ENCODE measurements around the gene DNAI2.
"Not testable (repeated sequence)": the region's sequence is repeated elsewhere in the genome, so short reads cannot be mapped to it uniquely, and the experiment has no call there.

Gene DNAI2

DNA sequence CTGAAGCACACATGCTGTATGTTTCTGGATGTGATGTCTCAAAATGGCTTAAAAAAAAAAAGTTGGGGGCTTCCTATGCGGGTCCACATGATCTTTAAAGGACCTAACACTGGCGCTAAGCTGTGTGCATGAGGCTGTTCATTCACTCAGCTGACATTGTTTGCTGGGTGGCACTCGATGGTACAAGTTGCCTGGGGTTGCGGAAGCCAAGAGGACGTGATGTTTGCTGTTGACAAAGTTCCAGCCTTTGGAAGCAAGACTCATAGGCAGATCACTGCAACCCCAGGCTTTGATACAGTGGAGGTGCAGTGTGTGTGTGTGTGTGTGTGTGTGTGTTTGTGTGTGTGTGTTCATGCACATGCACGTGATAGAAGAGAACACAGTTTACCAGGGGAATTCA lies 29.5 kb upstream of the DNAI2 start:
- no peak for DNase-seq (ENCODE audit: low read depth in 1 of 2, low spot score in 1 of 2)

DNA sequence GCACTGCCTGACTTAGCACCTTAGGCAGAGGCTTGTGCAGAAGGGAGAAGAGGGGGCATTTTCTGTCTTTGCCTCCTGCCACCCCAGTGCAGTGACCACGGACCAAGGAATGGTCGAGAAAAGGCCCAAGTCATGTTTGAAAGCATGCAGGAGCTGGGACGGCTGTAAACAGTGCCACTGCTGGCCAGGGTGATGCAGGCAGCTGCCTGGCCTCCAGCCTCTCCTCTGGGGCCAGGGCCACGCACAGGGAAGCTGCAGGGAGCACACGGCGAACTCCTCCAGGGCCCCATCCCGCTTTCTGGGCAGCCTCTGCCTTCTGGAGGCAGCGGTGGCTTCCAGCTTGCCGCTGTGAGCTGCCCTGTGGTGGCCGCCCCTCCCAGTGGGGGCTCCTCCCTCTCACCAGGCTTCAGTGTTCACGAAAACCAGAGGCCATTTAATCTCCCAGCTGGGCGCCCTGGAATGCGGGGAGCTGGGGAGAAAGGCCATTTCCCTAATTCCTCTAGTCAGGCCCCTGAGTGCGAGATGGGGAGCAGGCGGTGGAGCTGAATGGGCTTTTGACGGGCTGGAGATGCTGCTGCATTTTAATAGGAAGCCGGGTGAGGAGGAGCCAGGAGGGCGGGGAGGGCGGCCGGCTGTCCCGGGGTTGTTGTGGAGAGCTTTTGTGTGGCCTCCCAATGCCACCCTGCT lies 28.7 kb upstream of the DNAI2 start:
- DNase-seq (ENCODE audit: low read depth in 1 of 2, low spot score in 1 of 2), result no peak

DNA sequence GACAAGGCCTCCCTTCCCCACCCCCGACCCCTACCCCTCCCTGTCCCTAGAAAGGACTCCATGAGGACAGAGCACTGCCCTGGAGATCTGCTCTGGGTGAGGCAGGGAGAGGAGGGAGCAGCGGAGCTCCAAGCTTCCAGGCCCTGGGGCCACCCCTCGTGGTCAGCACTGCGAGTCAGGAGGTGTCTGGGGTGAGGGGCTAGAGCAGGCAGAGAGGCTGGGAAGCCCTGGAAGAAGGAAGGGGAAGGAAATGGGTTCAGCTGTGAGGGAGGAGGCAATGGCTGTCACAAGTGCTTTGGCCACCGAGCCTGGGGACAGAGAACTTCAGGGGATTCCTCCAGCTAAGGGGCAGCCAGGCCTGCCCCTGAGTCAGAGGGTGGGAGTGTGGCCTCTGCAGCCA lies 28.2 kb upstream of the DNAI2 start:
- DNase-seq (ENCODE audit: low read depth in 1 of 2, low spot score in 1 of 2), result no peak

DNA sequence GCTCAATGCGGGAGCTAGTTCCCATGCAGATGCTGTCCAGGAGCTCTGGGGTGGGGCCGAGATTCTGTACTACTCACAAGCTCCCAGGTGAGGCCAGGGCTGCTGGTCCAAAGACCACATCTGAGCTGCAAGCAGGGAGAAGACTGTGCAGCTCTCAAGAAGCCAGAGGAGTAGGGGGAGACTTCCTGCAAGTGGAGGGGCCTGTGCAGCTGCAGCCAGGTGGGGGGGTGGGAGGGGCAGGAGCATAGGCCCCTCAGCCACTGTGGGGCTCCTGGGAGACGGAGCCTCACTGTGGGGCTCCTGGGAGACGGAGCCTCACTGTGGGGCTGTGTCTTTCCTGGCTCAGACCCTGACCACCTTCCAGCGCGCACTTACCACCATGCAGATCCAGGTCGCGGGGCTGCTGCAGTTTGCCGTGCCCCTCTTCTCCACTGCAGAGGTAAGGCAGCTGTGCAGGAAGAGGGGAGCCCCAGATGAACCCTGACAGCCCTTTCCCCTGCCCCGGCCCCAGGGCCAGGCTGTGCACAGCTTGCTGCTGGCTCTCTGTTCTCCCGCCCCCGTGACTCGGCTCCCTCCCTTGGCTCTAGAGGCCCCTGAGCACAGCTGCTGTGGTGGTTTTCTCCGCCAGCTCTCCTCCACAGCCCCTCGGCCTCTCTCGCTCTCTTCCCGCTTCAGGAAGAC lies 24.3 kb upstream of the DNAI2 start:
- DNase-seq (ENCODE audit: low read depth in 1 of 2, low spot score in 1 of 2), result no peak

DNA sequence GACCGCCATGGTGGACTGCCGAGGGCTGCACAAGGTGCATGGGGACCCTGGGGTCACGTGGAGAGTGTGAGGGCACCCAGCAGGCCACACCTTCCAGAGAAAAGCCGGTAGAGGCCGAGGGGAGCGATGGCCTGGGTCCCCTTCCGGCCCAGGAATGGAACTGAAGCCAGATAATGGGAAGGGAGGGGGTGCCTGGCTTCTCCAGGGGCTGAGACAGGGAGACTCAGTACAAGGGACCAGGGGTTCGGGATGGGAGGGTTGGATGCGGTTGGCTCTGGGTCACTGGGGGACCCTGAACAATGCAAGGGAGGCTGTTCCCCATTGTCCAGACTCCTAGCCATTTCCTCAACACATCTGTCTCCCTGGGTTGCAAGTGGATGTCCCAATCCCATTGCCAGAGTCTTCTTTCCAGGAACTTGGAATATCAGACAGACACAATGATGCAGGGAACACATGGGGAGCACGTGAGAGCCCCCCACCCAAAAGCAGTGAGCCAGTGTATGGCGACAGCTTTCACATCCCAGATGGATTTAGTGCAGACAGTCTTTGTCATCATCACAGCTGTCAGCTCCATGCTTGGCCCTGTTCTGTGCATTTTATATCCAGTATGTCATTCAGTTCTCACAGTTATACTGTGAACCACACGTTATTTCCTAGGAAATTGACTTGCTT lies 23.6 kb upstream of the DNAI2 start:
- no peak for DNase-seq (ENCODE audit: low read depth in 1 of 2, low spot score in 1 of 2)

DNA sequence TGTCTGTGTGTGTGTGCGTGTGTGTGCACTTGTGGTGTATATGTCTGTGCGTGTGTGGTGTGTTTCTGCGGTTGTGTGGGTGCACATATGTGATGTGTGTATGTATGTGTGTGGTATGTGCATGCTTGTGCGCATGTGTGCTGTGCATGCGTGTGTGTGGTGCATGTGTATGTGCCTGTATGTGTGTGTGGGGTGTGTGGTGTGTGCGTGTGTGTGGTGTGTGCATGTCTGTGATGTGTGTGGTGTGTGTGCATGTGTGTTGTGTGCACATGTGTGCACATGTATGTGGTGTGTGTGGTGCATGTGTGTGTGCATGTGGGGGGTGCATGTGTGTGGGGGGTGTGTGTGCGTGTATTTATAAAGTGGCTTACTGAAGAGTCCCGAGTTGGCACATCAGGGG lies 23.0 kb upstream of the DNAI2 start:
- no peak for DNase-seq (ENCODE audit: low read depth in 1 of 2, low spot score in 1 of 2)

DNA sequence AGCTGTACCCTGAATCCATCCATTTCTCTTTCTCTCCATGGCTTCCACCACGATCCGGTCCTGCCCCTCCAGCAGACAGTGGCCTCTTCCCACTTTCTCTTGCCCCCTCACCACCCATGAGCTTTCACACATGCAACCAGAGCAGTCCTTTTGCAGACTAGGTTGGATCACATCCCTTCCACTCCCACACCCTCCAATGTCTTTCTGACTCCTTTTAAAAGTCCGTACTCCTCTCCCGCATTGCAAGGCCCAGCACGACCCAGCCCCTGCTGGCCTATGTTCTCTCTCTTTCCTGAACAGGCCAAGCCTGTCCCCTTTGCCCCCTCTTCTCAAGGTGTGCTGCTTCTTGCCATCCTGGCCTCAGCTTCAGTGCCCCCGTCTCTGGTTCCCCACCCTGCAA lies 22.5 kb upstream of the DNAI2 start:
- no peak for DNase-seq (ENCODE audit: low read depth in 1 of 2, low spot score in 1 of 2)

DNA sequence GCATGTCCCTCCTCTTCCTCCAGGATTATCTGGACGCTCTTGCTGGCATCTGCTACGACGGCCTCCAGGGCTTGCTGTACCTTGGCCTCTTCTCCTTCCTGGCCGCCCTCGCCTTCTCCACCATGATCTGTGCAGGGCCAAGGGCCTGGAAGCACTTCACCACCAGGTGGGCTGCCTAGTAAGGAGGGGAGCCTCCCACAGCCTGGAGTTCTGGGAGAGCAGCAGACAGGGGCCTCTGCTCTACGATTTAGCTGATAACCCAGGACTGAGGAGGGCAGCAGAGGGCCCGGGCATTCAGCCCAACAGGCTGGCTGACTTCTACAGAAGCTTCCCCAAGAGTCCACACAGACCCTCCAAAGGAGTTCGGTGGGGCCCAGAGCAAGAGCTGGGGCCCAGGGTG lies 21.8 kb upstream of the DNAI2 start:
- no peak for DNase-seq (ENCODE audit: low read depth in 1 of 2, low spot score in 1 of 2)

DNA sequence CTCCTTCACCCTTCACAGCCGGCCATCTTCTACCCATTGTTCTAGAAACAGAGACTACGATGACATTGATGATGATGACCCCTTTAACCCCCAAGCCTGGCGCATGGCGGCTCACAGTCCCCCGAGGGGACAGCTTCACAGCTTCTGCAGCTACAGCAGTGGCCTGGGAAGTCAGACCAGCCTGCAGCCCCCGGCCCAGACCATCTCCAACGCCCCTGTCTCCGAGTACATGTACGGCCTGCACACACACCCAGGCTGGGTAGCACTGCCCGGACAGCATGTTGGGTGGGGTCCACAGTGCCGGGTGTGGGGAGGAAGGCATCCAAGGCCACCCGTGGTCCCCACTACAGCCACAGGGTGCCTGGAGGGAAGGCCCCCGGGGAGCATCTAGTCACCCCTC lies 21.0 kb upstream of the DNAI2 start:
- no peak for DNase-seq (ENCODE audit: low read depth in 1 of 2, low spot score in 1 of 2)

DNA sequence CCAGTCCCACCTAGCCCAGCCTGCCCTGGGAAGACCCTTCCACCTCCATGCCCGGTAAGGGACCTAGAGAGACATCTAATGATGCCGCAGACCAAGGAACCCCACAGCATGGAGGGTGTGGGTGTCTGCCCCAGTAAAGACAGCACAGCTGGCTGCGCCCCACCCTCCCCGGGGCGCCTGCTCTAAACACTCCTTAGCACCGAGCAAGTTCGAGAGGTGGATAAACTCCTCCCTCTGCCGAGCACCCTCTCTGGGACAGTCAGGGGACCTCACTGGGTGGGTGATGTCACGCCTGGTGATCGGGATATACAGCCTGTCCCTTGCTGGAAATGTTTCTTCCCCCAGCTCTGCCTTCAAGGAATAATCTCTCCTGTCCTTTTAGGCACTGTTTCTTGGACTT lies 16.7 kb upstream of the DNAI2 start:
- DNase-seq (ENCODE audit: low read depth in 1 of 2, low spot score in 1 of 2), result no peak

DNA sequence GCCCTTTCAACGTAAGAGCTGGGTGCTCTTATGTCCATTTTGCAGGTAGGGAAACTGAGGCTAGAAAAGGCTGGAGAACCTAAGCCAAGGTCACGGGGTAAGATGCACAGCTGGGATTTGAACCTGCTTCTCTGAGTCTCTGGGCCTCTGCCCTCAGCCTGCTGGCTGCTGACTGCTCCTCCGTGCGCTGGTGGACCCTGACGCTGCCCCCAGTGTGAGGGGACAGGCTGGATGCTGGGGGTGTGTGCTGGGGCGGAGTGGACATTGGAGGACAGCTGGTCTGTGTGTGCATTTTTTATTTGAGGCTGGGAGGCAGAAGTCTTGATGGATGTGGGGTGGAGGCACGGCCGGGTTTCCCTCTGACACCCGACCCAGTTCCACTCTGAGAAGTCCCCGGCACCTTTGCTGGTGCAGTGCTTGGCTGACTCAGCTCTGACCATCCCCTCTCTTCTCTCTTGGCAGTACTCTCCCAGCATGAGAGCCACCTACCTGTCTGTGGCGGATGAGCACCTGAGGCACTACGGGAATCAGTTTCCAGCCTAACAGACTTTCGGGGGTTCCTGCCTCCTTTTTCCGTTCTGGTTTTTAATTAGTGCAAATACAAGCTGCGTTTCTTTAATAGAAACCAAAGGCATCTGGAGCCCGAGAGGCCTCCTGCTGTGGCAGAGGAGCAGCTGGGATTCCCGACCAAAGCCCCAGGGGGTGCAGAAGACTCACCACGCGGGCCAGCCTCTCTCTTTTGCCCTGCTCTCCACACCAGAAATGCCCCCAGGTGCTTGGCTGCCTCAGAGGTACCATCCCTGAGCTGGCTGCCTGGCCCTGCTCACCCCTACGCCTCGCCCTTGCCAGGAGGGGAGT lies 14.1 kb upstream of the DNAI2 start:
- DNase-seq (ENCODE audit: low read depth in 1 of 2, low spot score in 1 of 2), result no peak

DNA sequence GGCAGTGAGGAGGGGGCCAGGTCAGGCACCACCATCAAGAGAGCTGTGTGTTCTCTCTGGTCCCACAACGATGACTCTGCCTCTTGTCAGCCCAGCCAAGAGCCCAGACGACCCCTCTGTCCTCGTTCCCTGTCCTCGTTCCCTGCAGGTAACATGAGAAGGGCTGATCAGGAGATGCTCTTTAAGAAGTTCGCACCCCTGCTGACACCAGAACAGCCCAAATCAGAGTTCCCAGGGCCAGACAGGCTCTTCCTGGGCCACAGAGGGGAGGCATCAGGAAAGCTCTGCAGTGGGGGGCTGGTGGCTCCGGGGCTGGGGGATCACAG lies 13.5 kb upstream of the DNAI2 start:
- DNase-seq (ENCODE audit: low read depth in 1 of 2, low spot score in 1 of 2), result no peak

DNA sequence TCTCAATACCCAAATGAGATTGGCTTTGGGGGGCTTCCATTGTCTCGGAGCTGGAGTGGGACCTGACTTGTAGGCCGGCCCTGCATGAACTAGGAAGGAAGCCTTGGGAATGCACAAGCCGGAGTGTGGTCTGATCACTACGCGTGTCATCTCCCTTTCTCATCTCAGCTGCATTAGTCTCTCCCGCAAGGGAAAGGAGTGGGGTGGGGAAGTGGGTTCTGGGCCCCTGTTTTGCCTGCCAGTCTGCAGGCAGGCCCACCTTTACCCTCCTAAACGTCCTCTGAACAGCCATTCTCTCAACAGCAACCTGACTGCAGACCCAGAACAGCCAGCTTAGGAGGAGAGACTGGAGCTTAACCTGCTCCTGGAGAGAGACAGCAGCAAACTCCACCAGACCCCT lies 11.4 kb upstream of the DNAI2 start:
- DNase-seq (ENCODE audit: low read depth in 1 of 2, low spot score in 1 of 2), result no peak

DNA sequence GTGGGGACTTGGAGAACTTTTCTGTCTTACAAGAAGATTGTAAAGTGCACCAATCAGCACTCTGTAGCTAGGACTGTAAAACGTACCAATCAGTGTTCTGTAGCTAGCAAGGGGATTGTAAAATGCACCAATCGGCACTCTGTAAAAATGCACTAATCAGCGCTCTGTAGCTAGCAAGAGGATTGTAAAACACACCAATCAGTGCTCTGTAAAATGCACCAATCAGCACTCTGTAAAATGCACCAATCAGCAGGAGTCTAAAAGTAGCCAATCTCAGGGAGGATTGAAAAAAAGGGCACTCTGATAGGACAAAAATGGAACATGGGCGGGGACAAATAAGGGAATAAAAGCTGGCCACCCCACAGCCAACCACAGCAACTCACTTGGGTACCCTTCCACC lies 7.0 kb upstream of the DNAI2 start:
- not testable (repeated sequence) for DNase-seq (ENCODE audit: low read depth in 1 of 2, low spot score in 1 of 2)

DNA sequence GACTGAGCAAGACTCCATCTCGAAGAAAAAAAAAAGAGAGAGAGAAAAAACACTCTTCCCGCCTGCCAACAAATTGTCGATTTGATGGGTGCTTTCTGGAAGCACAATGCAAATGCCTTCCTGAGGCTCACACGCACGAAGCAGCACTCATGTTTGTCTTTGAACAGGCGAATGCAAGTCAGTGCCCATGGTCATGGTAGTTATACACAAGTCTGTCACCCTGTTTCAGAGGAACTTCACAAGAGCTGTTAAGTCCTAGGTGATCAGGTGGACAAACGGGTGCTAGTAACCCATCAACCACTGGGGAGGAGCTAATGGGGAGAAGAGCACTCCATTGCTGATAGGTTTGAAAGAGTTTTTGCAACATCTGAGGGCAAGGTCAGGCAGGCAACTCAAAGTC lies 6.5 kb upstream of the DNAI2 start:
- no peak for DNase-seq (ENCODE audit: low read depth in 1 of 2, low spot score in 1 of 2)

DNA sequence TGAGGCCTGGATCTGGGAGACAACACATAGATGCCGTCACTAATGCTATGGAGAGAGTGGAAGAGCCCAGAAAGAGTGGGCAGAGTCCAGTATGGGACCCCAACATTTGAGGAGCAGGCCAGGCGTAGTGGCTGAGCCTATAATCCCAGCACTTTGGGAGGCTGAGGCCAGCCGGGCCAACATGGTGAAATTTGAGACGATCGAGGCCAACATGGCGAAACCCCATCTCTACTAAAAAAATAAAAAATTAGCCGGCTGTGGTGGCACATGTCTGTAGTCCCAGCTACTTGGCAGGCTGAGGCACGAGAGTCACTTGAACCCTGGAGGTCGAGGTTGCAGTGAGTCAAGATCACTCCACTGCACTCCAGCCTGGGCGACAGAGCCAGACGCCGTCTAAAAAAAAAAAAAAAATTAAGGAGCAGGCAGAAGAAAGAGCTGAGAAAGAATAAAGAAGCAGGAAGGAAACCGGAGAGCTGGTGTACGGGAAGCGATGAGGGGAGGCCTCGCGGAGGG lies 6.0 kb upstream of the DNAI2 start:
- DNase-seq (ENCODE audit: low read depth in 1 of 2, low spot score in 1 of 2), result no peak

DNA sequence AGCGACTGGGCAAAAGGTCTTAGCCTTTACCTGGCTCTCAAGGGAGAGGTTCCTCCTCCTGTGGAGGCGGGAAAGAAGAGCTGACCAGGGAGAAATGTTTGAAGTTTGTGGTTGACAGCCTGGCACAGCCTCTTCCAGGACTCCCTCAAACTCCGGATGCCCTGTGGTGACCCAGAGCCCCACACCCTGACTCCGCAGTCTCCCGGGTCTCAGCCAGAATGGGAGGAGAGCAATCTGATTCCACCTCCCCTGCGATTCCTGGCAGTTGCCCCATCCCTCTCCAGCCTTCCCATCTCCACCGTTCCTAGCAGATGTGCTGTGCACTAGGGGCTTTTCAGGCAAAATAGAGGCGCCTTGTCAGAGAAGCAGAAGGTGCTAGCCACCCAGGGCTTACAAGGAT lies 5.5 kb upstream of the DNAI2 start:
- no peak for DNase-seq (ENCODE audit: low read depth in 1 of 2, low spot score in 1 of 2)

DNA sequence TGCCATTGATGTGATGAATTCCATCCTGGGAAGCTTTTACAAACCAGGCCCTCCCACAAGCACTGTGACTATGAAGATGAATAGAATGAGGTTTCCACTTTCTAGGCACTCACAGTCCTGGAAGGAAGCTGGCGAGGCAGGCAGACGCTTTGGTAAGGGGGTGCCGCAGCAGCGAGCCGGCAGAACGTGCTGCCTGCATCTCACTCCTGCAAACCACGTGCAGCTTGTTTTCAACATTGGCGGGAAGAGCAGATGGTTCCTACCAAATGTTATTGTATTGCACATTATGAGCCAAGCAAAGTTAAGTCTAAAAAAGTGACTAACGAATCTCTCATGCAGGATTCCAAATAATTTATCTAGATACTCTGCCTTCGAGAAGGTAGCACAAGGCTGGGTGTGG lies 3.7 kb upstream of the DNAI2 start:
- no peak for DNase-seq (ENCODE audit: low read depth in 1 of 2, low spot score in 1 of 2)

DNA sequence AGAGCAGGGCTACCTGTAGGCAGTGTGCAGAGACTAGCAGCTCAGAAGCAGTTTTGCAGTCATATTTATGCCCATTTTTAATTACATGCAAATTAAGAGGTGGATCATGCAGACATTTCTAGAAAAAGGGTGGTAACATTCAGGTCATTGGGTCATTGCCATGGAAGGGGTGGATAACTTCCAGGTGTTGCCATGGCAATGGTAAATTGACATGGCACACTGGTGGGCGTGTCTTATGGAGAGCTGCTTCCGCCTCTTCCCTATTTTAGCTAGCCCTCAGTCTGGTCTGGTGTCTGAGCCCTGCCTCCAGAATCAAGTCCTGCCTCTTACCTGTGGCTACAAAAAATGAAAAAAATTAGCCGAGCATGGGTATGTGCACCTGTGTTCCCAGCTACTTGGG lies 2.8 kb upstream of the DNAI2 start:
- DNase-seq (ENCODE audit: low read depth in 1 of 2, low spot score in 1 of 2), result no peak

DNA sequence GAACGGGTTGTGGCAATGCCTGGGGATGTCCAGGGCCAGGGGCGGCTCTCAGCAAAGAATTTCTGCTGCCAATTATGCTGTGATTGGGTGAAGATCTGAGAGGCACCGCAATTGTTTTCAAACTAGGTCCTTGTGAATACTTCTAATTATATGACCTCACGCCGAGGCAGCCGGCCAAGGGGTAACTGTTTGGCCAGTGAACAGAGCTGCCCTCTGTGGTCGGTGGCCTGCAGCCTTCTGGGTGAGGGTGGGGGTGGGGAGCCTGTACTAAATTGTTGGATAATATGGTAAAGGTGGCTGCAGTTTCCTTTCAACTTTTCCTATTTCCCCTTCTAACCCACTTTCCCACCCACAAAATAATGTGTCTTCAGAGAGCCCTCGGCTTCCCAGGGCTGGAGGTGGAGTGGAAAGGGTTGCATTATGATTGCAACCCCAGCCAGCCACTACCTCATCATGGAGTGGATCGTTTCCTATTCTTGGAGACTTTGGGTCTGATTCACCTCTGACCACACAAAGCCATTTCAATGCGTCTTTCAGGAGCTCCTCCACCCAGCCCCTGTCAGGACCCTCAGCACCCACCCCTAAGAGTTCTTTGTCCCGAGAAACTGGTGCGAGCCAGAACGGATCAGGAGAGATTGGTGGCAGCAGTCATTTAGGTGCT lies 2.0 kb upstream of the DNAI2 start:
- no peak for DNase-seq (ENCODE audit: low read depth in 1 of 2, low spot score in 1 of 2)

DNA sequence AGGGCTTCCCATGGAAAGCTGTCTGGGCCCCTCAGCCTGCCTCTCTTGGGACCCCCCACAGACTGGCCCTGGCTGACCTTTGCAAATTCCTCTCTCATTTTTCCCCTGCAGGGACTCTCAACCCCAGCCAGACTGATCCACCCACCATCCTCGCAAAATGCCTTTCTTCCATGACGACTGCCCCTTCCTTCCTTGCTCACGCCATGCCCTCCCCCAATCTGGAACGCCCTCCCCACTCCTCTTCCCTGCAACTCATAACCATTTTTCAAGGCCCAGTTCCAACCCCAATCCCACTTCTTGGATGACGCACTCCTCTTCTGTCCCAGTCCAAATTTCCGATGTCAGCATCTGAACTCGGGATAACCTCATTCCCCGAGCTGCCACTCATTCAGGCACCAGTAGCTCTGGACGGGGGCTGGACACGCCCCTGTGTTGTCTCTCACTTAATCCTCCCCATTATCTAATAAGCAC lies 1.3 kb upstream of the DNAI2 start:
- DNase-seq (ENCODE audit: low read depth in 1 of 2, low spot score in 1 of 2), result no peak

All from stimulated activated CD4-positive, alpha-beta T cell treated with anti-CD3 and anti-CD28 coated beads, Interleukin-15, amount 100 ng/mL, for 1 hour (primary cell).